KMS-11 (cell line): ENCODE measurements around the gene USP49.
A peak's percentile ranks its signal among the peaks of the same experiment; 100 is the strongest.

Experiments used
- H2AFZ ChIP-seq: fragments of 200-600 bp; sonication (generic); 2 replicates; pipeline ENCODE4 v1.6.1; 2016; ENCODE audit warnings: antibody characterized with exemption, mixed run types, low read depth
- H3K27ac ChIP-seq: fragments of 200-600 bp; sonication (generic); 2 replicates; pipeline ENCODE4 v1.6.1; 2016; ENCODE audit warnings: mild to moderate bottlenecking, mixed run types
- H3K27me3 ChIP-seq: fragments of 200-600 bp; sonication (generic); 2 replicates; pipeline ENCODE4 v1.6.1; 2017; ENCODE audit warnings: mild to moderate bottlenecking, low read depth, mixed run types, moderate library complexity; ENCODE audit not compliant: insufficient read depth
- H3K36me3 ChIP-seq: fragments of 200-600 bp; sonication (generic); 2 replicates; pipeline ENCODE4 v1.6.1; 2017; ENCODE audit warnings: mild to moderate bottlenecking, mixed run types; ENCODE audit not compliant: insufficient read depth
- H3K4me1 ChIP-seq: fragments of 200-600 bp; sonication (generic); 2 replicates; pipeline ENCODE4 v1.6.1; 2016; ENCODE audit warnings: mild to moderate bottlenecking, low read depth, mixed run types; ENCODE audit not compliant: poor library complexity, severe bottlenecking
- H3K4me2 ChIP-seq: fragments of 200-600 bp; sonication (generic); 2 replicates; pipeline ENCODE4 v1.7.0; 2016; ENCODE audit warnings: mild to moderate bottlenecking, mixed run types
- H3K4me3 ChIP-seq: fragments of 200-600 bp; sonication (generic); IDR thresholded peaks from 2 replicates; pipeline ENCODE4 v1.6.1; 2017; ENCODE audit warnings: low read depth, low read length, mixed read lengths; ENCODE audit not compliant: insufficient read depth
- H3K79me2 ChIP-seq: fragments of 200-600 bp; sonication (generic); 2 replicates; pipeline ENCODE4 v1.6.1; 2016; ENCODE audit warnings: low read depth, mixed run types; ENCODE audit not compliant: insufficient read depth
- H3K9ac ChIP-seq: fragments of 200-600 bp; sonication (generic); 2 replicates; pipeline ENCODE4 v1.6.1; 2016; ENCODE audit warnings: mild to moderate bottlenecking, mixed run types
- H4K20me1 ChIP-seq: fragments of 200-600 bp; sonication (generic); 2 replicates; pipeline ENCODE4 v1.6.1; 2016; ENCODE audit warnings: mild to moderate bottlenecking, mixed run types; ENCODE audit not compliant: insufficient read depth
- CTCF ChIP-seq: fragments of 200-600 bp; sonication (generic); conservative IDR thresholded peaks from 2 replicates; pipeline ENCODE4 v1.6.1; 2017; ENCODE audit warnings: low read depth, mild to moderate bottlenecking, antibody characterized with exemption, low read length, moderate library complexity, mixed read lengths

The USP49 gene

GRCh38 chr6:41914343-41914742 is 19.2 kb upstream of the USP49 start:
- Histone ChIP-seq H3K27me3 (no peaks in the 10 kb centered on the region), H3K9ac (no peak overlapping the region), H4K20me1 (no peaks in the 10 kb centered on the region), H3K36me3 (no peaks in the 10 kb centered on the region), H2AFZ (no peak overlapping the region), H3K4me3 (no peak overlapping the region), H3K27ac (no peak overlapping the region), H3K4me2 (no peak overlapping the region), H3K79me2 (peaks cover 4% of the 10 kb centered on the region), H3K4me1 (peaks cover 19% of the 10 kb centered on the region)
- TF ChIP-seq CTCF = no peak

- no peak for TF ChIP-seq CTCF
- H4K20me1 ChIP-seq = no peaks in the 10 kb centered on the region
- no peaks in the 10 kb centered on the region for H3K27me3 ChIP-seq
- no peaks in the 10 kb centered on the region for H3K4me1 ChIP-seq
- H3K4me3 ChIP-seq = no peak overlapping the region
- no peaks in the 10 kb centered on the region for H3K36me3 ChIP-seq
- no peak overlapping the region for H3K4me2 ChIP-seq
- H3K27ac ChIP-seq = no peak overlapping the region
- H3K9ac ChIP-seq = no peak overlapping the region
- H2AFZ ChIP-seq = no peak overlapping the region
- H3K79me2 ChIP-seq = no peaks in the 10 kb centered on the region
Observed at GRCh38 chr6:41909727-41910126, 14.6 kb upstream of the USP49 start.

GRCh38 chr6:41901882-41902519 is 6.8 kb upstream of the USP49 start:
- H3K27me3 ChIP-seq = no peaks in the 10 kb centered on the region
- H3K4me3 ChIP-seq = no peak overlapping the region
- no peak overlapping the region for H3K4me2 ChIP-seq
- no peaks in the 10 kb centered on the region for H3K79me2 ChIP-seq
- H3K27ac ChIP-seq = no peak overlapping the region
- no peaks in the 10 kb centered on the region for H4K20me1 ChIP-seq
- no peak overlapping the region for H3K9ac ChIP-seq
- H3K36me3 ChIP-seq = no peaks in the 10 kb centered on the region
- peaks cover 9% of the 10 kb centered on the region for H3K4me1 ChIP-seq
- no peak overlapping the region for H2AFZ ChIP-seq
- peak; percentile 43; the same call in 1 of the 2 replicates for TF ChIP-seq CTCF

- H2AFZ ChIP-seq = no peak overlapping the region
- no peak overlapping the region for H3K9ac ChIP-seq
- H3K4me3 ChIP-seq = no peak overlapping the region
- H4K20me1 ChIP-seq = no peaks in the 10 kb centered on the region
- TF ChIP-seq CTCF = no peak
- H3K27me3 ChIP-seq = no peaks in the 10 kb centered on the region
- no peaks in the 10 kb centered on the region for H3K36me3 ChIP-seq
- H3K4me1 ChIP-seq = peaks cover 17% of the 10 kb centered on the region
- no peak overlapping the region for H3K27ac ChIP-seq
- no peaks in the 10 kb centered on the region for H3K79me2 ChIP-seq
- no peak overlapping the region for H3K4me2 ChIP-seq
Observed at GRCh38 chr6:41900861-41901260, 5.7 kb upstream of the USP49 start.
